HUES48 (cell line): ENCODE data around the gene PTPRJ.
"Not testable (repeated sequence)": the region's sequence is repeated elsewhere in the genome, so short reads cannot be mapped to it uniquely, and the experiment has no call there.

ENCODE experiments used
- H3K27ac ChIP-seq: one replicate; pipeline ENCODE4 v1.7.0; 2013; ENCODE audit warnings: low read depth, low read length, inconsistent platforms
- H3K27me3 ChIP-seq: 2 replicates; pipeline ENCODE4 v1.6.1; 2013; ENCODE audit warnings: mild to moderate bottlenecking, low read length; ENCODE audit not compliant: control insufficient read depth, insufficient read depth
- H3K36me3 ChIP-seq: 2 replicates; pipeline ENCODE4 v1.6.1; 2013; ENCODE audit warnings: low read length; ENCODE audit not compliant: control insufficient read depth, insufficient read depth
- H3K4me1 ChIP-seq: 2 replicates; pipeline ENCODE4 v1.6.1; 2013; ENCODE audit warnings: mild to moderate bottlenecking, low read length; ENCODE audit not compliant: control insufficient read depth, insufficient read depth
- H3K4me3 ChIP-seq: 2 replicates; pipeline ENCODE4 v1.5.1; 2013; ENCODE audit warnings: mild to moderate bottlenecking, low read depth, low read length
- H3K9ac ChIP-seq: 2 replicates; pipeline ENCODE4 v1.6.1; 2013; ENCODE audit warnings: mild to moderate bottlenecking, low read depth, low read length, moderate library complexity
- H3K9me3 ChIP-seq: 2 replicates; pipeline ENCODE4 v1.6.1; 2013; ENCODE audit warnings: low read length; ENCODE audit not compliant: control insufficient read depth, insufficient read depth

PTPRJ gene

DNA sequence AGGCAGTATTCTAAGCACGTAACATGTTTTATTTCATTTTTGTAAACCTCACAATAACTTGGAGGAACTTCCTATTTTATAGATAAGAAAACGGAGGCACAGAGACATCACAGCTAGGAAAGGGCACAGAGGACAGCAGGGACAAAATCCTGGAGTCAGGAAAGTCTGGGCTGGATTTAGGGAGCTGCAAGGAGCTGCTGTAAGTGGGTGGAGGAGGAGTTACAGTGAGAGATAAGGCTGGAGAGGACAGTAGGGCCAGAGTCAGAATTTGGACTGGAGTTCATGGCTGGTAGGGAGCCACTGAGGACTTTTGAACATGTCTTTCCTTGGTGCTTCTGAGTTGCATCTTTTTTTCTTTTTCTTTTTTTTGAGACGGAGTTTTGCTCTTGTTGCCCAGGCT, 32.2 kb upstream of the PTPRJ start:
- no peaks in the 10 kb centered on the region for H3K9me3 ChIP-seq
- no peak overlapping the region for H3K27ac ChIP-seq
- H3K4me3 ChIP-seq, result no peak overlapping the region
- no peaks in the 10 kb centered on the region for H3K36me3 ChIP-seq
- peaks cover 22% of the 10 kb centered on the region for H3K4me1 ChIP-seq
- no peak overlapping the region for H3K9ac ChIP-seq
- no peaks in the 10 kb centered on the region for H3K27me3 ChIP-seq

GRCh38 chr11:47949001-47949675, 31.2 kb upstream of the PTPRJ start:
- not testable (repeated sequence) for H3K27ac ChIP-seq, H3K36me3 ChIP-seq, H3K9ac ChIP-seq, H3K4me3 ChIP-seq, H3K27me3 ChIP-seq, H3K9me3 ChIP-seq
- peaks cover 20% of the 10 kb centered on the region for H3K4me1 ChIP-seq

- Histone ChIP-seq H3K27me3 (no peaks in the 10 kb centered on the region), H3K9ac (no peak overlapping the region), H3K27ac (no peak overlapping the region)
Measured at GRCh38 chr11:47950396-47950795, 30.0 kb upstream of the PTPRJ start.

DNA sequence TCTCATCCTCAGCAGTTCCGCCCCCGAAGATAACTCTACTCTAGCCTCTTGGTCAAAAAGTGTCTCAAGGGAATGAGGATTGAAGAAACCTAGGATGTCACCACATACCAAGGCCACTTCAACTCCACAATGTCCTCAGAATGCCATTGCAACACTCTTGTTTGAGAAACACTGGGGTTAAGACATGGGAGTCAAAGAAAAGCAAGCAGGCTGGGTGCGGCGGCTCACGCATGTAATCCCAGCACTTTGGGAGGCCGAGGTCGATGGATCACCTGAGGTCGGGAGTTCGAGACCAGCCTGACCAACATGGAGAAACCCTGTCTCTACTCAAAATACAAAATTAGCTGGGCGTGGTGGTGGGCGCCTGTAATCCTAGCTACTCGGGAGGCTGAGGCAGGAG, 28.9 kb upstream of the PTPRJ start:
- H3K9ac ChIP-seq, H3K27ac ChIP-seq, H3K27me3 ChIP-seq, H3K4me3 ChIP-seq, H3K4me1 ChIP-seq, H3K9me3 ChIP-seq, H3K36me3 ChIP-seq: not testable (repeated sequence)

More at GRCh38 chr11:47950396-47950795, 30.0 kb upstream of the PTPRJ start:
- peaks cover 8% of the 10 kb centered on the region for H3K4me1 ChIP-seq
- no peaks in the 10 kb centered on the region for H3K9me3 ChIP-seq
- H3K4me3 ChIP-seq, result no peak overlapping the region
- H3K36me3 ChIP-seq, result no peaks in the 10 kb centered on the region

DNA sequence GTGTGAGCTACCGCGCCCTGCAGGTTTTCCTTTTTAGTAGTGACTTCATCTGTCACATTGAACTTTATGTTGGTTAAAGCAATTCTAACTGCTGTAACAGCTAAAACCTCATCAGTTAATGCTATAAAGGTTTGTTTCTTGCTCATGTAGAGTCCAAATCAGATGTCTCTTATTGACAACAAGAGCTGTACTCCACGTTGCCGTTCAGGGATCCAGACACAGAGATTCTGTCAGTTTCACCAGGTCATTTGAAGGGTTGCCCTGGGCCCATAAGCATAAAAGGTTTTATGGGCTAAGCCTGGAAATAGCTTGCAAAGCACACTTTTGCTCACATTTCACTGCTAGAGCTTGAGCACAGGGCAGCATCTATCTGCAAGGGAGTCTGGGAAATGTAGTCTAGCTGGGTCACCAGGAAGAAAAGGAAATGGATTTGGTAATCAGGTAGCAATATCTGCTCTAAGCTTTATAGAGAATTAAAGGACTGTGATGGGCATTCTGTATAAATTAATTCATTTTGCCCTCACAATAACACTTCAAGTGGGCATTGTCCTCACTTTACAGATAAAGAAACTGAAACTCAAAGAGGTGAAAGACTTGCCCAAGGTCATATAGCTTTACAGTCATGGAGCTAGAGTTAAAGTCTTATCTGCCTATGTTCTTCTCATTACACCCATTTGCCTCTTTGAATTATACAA, 25.2 kb upstream of the PTPRJ start:
- no peak overlapping the region for H3K4me3 ChIP-seq
- no peak overlapping the region for H3K27ac ChIP-seq
- H3K27me3 ChIP-seq, result no peaks in the 10 kb centered on the region
- H3K36me3 ChIP-seq, result no peaks in the 10 kb centered on the region
- H3K9ac ChIP-seq, result no peak overlapping the region
- no peaks in the 10 kb centered on the region for H3K4me1 ChIP-seq
- no peaks in the 10 kb centered on the region for H3K9me3 ChIP-seq

DNA sequence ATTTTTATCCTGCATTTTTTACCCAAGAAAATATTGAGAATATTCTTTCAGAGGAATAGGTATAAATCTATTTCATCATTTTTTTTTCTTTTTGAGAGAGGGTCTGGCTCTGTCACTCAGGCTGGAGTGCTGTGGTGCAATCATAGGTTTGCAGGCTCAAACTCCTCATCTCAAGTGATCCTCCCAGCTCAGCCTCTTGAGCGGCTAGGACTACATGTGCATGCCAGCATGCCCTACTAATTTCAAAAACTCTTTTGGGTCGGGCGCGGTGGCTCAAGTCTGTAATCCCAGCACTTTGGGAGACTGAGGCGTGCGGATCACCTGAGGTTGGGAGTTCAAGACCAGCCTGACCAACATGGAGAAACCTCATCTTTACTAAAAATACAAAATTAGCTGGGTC, 20.3 kb upstream of the PTPRJ start:
- H3K9me3 ChIP-seq, result no peaks in the 10 kb centered on the region
- H3K27me3 ChIP-seq, result no peaks in the 10 kb centered on the region
- no peak overlapping the region for H3K27ac ChIP-seq
- H3K9ac ChIP-seq, result no peak overlapping the region
- no peak overlapping the region for H3K4me3 ChIP-seq
- H3K36me3 ChIP-seq, result no peaks in the 10 kb centered on the region
- no peaks in the 10 kb centered on the region for H3K4me1 ChIP-seq

GRCh38 chr11:47961383-47961782, 19.0 kb upstream of the PTPRJ start:
- H3K4me1 ChIP-seq, result no peaks in the 10 kb centered on the region
- no peak overlapping the region for H3K4me3 ChIP-seq
- no peak overlapping the region for H3K27ac ChIP-seq
- H3K9me3 ChIP-seq, result no peaks in the 10 kb centered on the region
- H3K9ac ChIP-seq, result no peak overlapping the region
- no peaks in the 10 kb centered on the region for H3K36me3 ChIP-seq
- no peaks in the 10 kb centered on the region for H3K27me3 ChIP-seq

DNA sequence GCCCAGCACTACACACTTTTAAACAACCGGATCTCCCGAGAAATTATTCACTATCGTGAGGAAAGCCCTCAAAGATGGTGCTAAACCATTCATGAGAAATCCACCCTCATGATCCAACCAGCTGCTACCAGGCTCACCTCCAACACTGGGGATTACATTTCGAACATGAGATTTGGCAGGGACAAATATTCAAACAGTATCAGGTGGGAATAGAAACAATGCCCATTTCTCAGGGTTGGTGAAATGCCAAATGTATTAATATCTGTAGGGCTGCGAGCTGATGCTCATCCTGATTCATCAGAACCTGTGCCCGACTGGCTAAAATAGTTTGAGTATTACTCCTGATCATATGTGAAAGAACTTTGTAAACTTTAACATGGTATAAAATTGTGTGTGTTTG, 15.8 kb upstream of the PTPRJ start:
- no peaks in the 10 kb centered on the region for H3K9me3 ChIP-seq
- no peak overlapping the region for H3K9ac ChIP-seq
- H3K36me3 ChIP-seq, result no peaks in the 10 kb centered on the region
- H3K4me1 ChIP-seq, result no peaks in the 10 kb centered on the region
- no peak overlapping the region for H3K4me3 ChIP-seq
- H3K27ac ChIP-seq, result no peak overlapping the region
- H3K27me3 ChIP-seq, result no peaks in the 10 kb centered on the region

GRCh38 chr11:47967577-47968525, 12.5 kb upstream of the PTPRJ start:
- no peaks in the 10 kb centered on the region for H3K4me1 ChIP-seq
- no peak overlapping the region for H3K4me3 ChIP-seq
- no peaks in the 10 kb centered on the region for H3K27me3 ChIP-seq
- no peaks in the 10 kb centered on the region for H3K36me3 ChIP-seq
- no peaks in the 10 kb centered on the region for H3K9me3 ChIP-seq
- H3K9ac ChIP-seq, result no peak overlapping the region
- no peak overlapping the region for H3K27ac ChIP-seq

DNA sequence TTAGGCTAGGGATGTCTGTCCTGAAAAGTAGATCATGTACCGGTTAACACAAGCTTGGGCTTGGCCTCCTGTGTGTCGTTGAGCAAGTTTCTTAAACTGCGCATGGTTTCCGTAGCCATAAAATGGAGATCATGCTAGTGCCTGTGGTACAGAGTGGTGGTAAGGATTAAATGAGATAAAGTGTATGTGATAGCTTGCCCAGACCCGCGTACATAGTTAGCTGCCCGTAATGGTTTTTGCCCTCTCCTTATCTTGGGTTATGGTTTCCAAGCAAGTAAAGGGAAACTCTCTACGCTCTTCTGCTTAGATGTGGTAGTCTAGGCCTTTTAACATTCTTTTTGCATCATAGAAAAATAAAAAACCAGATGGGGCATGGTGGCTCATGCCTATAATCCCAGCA, 11.0 kb upstream of the PTPRJ start:
- H3K9me3 ChIP-seq, result no peaks in the 10 kb centered on the region
- H3K36me3 ChIP-seq, result no peaks in the 10 kb centered on the region
- H3K9ac ChIP-seq, result no peak overlapping the region
- no peak overlapping the region for H3K4me3 ChIP-seq
- H3K27ac ChIP-seq, result no peak overlapping the region
- H3K27me3 ChIP-seq, result no peaks in the 10 kb centered on the region
- H3K4me1 ChIP-seq, result peaks cover 11% of the 10 kb centered on the region

- Histone ChIP-seq H3K27ac (no peak overlapping the region), H3K4me3 (no peak overlapping the region), H3K36me3 (no peaks in the 10 kb centered on the region), H3K27me3 (no peaks in the 10 kb centered on the region), H3K4me1 (peaks cover 22% of the 10 kb centered on the region), H3K9me3 (no peaks in the 10 kb centered on the region), H3K9ac (no peak overlapping the region)
Measured at GRCh38 chr11:47971501-47971900, 8.9 kb upstream of the PTPRJ start.
